AG09309 (cell line): Measurements from ENCODE around the gene ASPSCR1.

ENCODE experiments used
- DNase-seq: peaks from one replicate; pipeline ENCODE4 v3.0.0-alpha.2; 2010; ENCODE audit warnings: low read depth
- H3K4me3 ChIP-seq: 2 replicates; pipeline ENCODE4 v1.5.1; 2011; ENCODE audit warnings: mild to moderate bottlenecking, low read depth, low read length, moderate library complexity; ENCODE audit not compliant: control insufficient read depth
- TF ChIP-seq, protein P1 (sequence below): IDR thresholded peaks from 2 replicates; pipeline ENCODE4 v1.5.1; 2011; ENCODE audit warnings: mild to moderate bottlenecking, low read depth, low read length, inconsistent platforms; ENCODE audit not compliant: insufficient read depth, control insufficient read depth; ENCODE audit errors: missing control alignments

Gene ASPSCR1

DNA sequence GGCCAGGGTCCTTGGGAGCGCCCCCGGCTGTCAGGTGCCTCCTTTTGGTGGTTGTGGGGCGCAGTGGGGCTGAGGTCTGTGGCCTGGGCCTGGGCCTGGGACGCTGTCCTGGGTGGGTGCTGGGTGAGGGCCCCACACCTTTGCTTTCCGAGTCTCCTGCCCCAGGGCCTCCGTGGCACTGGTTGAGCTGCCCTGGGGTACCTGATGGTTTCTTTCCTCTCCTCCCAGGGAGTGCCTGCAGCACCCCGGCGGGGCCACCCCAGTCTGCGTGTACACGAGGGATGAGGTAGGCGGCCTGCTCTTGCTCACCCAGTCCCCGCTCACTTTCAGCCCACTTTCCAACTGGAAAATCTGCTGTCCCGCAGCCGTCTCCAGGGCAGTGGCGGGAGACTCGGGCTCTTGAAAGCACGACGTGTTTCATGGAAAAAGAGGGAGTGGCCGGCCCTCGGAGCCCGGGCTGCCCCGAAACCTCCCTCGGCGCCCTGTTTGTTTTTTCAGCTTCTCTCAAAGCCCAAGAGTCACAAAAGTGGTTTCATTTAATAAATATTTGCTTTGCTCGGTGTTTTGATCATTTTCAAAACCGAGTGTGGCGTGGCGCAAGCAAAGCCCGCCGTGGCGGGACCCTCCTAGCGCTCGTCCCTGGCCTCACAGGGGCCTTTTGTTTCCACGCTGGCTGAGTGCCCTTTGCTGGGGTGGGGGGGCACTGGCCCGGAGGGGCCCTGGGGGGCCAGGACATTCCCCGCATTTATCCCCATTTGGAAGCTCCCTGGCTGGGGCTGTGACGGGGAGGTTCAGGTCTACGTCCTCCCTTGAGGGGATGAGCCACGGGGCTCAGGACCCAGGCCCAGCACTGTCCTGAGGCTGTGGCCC, 17.4 kb downstream of the ASPSCR1 start:
- TF ChIP-seq, protein P1, sequence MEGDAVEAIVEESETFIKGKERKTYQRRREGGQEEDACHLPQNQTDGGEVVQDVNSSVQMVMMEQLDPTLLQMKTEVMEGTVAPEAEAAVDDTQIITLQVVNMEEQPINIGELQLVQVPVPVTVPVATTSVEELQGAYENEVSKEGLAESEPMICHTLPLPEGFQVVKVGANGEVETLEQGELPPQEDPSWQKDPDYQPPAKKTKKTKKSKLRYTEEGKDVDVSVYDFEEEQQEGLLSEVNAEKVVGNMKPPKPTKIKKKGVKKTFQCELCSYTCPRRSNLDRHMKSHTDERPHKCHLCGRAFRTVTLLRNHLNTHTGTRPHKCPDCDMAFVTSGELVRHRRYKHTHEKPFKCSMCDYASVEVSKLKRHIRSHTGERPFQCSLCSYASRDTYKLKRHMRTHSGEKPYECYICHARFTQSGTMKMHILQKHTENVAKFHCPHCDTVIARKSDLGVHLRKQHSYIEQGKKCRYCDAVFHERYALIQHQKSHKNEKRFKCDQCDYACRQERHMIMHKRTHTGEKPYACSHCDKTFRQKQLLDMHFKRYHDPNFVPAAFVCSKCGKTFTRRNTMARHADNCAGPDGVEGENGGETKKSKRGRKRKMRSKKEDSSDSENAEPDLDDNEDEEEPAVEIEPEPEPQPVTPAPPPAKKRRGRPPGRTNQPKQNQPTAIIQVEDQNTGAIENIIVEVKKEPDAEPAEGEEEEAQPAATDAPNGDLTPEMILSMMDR, result no peak
- no peak overlapping the region for H3K4me3 ChIP-seq
- DNase-seq, result no peak

- TF ChIP-seq, protein P1, result no peak
- DNase-seq, result no peak
- H3K4me3 ChIP-seq, result no peak overlapping the region
Observed at GRCh38 chr17:81995463-81996231, 18.2 kb downstream of the ASPSCR1 start.

DNA sequence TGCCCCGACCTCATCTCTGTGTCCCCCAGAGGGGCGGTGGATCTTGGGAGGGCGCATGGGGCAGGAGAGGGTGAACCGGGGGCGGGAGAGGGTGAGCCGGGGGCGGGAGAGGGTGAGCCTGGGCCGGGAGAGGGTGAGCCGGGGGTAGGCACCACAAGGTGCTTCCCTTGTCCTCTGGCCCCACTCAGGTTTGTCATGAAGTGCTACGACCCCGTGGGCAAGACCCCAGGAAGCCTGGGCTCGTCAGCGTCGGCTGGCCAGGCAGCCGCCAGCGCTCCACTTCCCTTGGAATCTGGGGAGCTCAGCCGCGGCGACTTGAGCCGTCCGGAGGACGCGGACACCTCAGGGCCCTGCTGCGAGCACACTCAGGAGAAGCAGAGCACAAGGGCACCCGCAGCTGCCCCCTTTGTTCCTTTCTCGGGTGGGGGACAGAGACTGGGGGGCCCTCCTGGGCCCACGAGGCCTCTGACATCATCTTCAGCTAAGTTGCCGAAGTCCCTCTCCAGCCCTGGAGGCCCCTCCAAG, 18.9 kb downstream of the ASPSCR1 start:
- no peak for DNase-seq
- no peak overlapping the region for H3K4me3 ChIP-seq

DNA sequence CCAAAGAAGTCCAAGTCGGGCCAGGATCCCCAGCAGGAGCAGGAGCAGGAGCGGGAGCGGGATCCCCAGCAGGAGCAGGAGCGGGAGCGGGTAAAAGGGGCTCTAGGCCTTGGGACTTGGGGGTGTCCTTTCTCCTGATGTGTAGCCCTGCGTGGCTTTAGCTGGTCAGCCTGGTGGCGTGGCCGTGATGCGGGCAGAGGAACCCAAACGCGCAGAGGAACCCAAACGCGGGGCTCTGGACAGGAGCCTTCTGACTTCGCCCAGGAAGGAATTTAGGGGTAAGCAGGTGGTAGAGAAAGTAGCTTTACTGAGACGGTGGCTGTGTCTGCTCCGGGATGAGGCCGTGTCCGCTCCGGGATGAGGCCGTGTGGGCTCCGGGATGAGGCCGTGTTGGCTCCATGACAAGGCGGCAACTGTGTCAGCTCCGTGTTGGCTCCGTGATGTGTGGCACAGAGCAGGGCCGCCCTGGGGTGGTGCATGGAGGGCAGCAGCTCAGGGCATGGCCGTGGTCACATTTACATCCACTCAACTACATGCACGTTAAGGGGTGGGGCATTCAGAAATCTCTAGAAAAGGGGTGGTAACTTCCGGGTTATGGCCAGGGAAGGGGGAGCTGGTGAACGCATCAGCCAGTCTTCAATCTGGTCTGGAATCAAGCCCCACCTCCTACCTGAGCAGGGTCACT, 19.5 kb downstream of the ASPSCR1 start:
- no peak overlapping the region for H3K4me3 ChIP-seq
- TF ChIP-seq, protein P1, result no peak
- no peak for DNase-seq

More for the DNA sequence above, 18.9 kb downstream of the ASPSCR1 start:
- TF ChIP-seq, protein P1, result no peak

- DNase-seq, result no peak
- TF ChIP-seq, protein P1, result no peak
- no peak overlapping the region for H3K4me3 ChIP-seq
Observed at GRCh38 chr17:81998212-81998611, 20.8 kb downstream of the ASPSCR1 start.

DNA sequence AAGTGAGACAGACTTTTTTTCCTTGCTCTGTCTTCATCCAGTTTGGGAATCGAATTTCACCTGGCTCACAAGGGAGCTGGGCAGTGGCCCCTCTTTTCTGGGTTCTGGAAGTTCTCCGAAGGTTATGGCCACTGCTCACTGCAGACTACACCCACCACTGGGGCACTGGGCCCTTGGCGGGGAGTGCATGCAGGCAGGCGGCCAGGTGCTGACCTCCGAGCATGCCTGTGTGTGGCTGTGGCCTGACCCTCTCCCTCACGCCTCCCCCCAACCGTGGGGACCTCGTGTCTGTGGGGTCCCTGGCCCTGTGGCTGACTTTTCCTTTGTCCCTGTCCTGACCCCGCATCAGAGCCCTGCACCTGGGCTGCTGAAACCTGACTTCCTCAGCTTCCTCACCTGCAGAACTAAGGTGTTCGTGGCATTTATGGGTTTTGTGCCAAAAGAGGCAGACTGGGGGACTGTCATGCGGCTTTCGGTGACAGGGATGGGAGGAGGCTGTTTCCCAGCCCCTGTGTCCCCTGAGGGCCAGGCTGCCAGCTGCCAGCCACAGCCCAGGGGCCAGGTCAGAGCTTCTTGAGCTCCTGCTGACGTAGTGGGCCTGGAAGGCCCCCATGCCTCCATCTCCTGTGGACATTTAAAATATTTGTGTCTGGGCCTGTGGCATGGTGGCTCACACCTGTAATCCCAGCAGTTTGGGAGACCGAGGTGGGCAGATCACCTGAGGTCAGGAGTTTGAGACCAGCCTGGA, 21.4 kb downstream of the ASPSCR1 start:
- no peak for DNase-seq
- TF ChIP-seq, protein P1, result no peak

More for the DNA sequence above, 21.4 kb downstream of the ASPSCR1 start:
- no peak overlapping the region for H3K4me3 ChIP-seq
